MCF 10A (cell line): ENCODE data around the gene RASSF7. TPM values are rescaled to one million over a fixed set of nuclear protein-coding genes. Genes with fewer than 3 reads are reported as not detected.
"Not testable (repeated sequence)": the region's sequence is repeated elsewhere in the genome, so short reads cannot be mapped to it uniquely, and the experiment has no call there.

ENCODE experiments used
- BruUV-seq: library from RNA; stranded (reverse); fragments of 400-500 nt; replicated peaks from 2 replicates; lab custom pipeline; 2021; lab: Mats Ljungman, UMichigan
- CTCF ChIA-PET: fragments of 300-600 bp; sonication (Branson Sonifier 250); formaldehyde crosslinking; extraction: SDS; loops from one replicate; lab custom pipeline; 2021; ENCODE audit warnings: antibody characterized with exemption, inconsistent platforms; lab: Yijun Ruan, JAX
- POLR2A ChIA-PET: fragments of 300-600, 350-650 bp; sonication (Branson Sonifier 250); formaldehyde crosslinking; extraction: SDS; loops from one replicate; lab custom pipeline; 2020; ENCODE audit warnings: antibody characterized with exemption, inconsistent platforms; lab: Yijun Ruan, JAX
- DNase-seq: peaks from one replicate; pipeline ENCODE4 v3.0.0-alpha.2; 2018; ENCODE audit not compliant: unreplicated experiment
- H3K27ac Mint-ChIP-seq: one replicate; pipeline ENCODE4 v1.8.0; 2022; ENCODE audit warnings: mild to moderate bottlenecking, low read depth, mixed read lengths; ENCODE audit not compliant: unreplicated experiment
- H3K27me3 Mint-ChIP-seq: one replicate; pipeline ENCODE4 v1.8.0; 2022; ENCODE audit warnings: mixed read lengths; ENCODE audit not compliant: insufficient read depth, unreplicated experiment
- H3K36me3 Mint-ChIP-seq: one replicate; pipeline ENCODE4 v1.8.0; 2022; ENCODE audit warnings: mild to moderate bottlenecking, moderate library complexity, mixed read lengths; ENCODE audit not compliant: insufficient read depth, unreplicated experiment
- H3K4me1 Mint-ChIP-seq: one replicate; pipeline ENCODE4 v1.8.0; 2022; ENCODE audit warnings: mixed read lengths; ENCODE audit not compliant: insufficient read depth, unreplicated experiment
- H3K4me3 Mint-ChIP-seq: one replicate; pipeline ENCODE4 v1.8.0; 2022; ENCODE audit warnings: mild to moderate bottlenecking, moderate library complexity, mixed read lengths; ENCODE audit not compliant: unreplicated experiment
- H3K9me3 Mint-ChIP-seq: one replicate; pipeline ENCODE4 v1.8.0; 2022; ENCODE audit warnings: mixed read lengths; ENCODE audit not compliant: unreplicated experiment
- CTCF ChIP-seq: fragments of 200-600 bp; IDR thresholded peaks from one replicate; pipeline ENCODE4 v1.8.0; 2022; ENCODE audit warnings: antibody characterized with exemption, mild to moderate bottlenecking; ENCODE audit not compliant: unreplicated experiment
- intact Hi-C: fragments of 100-400 bp; cut with micrococcal nuclease; formaldehyde crosslinking; loops from 2 replicates; pipeline ENCODE4 v1.14.1; 2022
- total RNA-seq: library from RNA; stranded (reverse); gene quantifications from 2 replicates; pipeline ENCODE4 v1.2.3, GENCODE V29; 2022

Gene RASSF7
- total RNA-seq, 1 experiment from 2014 or later, result 13.3 TPM

GRCh38 chr11:571802-572185, 11.0 kb downstream of the RASSF7 start:
- no peak for TF ChIP-seq CTCF
- no peak overlapping the region for H3K4me3 Mint-ChIP-seq
- ChIA-PET CTCF (interaction anchor here (0.6 kb wide), 1 partner anchor 26 kb away, joined by 4 read pairs; no protein-coding TSS in a partner anchor), POLR2A (no interaction called here)
- DNase-seq, result no peak
- no peak overlapping the region for H3K27ac Mint-ChIP-seq
- intact Hi-C loops, result no loop called here
- H3K9me3 Mint-ChIP-seq, result no peaks in the 10 kb centered on the region
- H3K36me3 Mint-ChIP-seq, result no peaks in the 10 kb centered on the region
- H3K4me1 Mint-ChIP-seq, result peaks cover 12% of the 10 kb centered on the region
- H3K27me3 Mint-ChIP-seq, result no peaks in the 10 kb centered on the region
- no TSS peak for BruUV-seq

- no peak overlapping the region for H3K4me3 Mint-ChIP-seq
These were observed 12.5 kb downstream of the RASSF7 start for GRCh38 chr11:573146-573759.

GRCh38 chr11:574031-574570, 13.3 kb downstream of the RASSF7 start:
- H3K36me3 Mint-ChIP-seq, H3K9me3 Mint-ChIP-seq, H3K4me3 Mint-ChIP-seq, intact Hi-C loops, H3K27ac Mint-ChIP-seq, H3K27me3 Mint-ChIP-seq, BruUV-seq, CTCF ChIA-PET, DNase-seq: not testable (repeated sequence)
- POLR2A ChIA-PET, result interaction anchor here (0.6 kb wide), 1 partner anchor 27 kb away, joined by 4 read pairs; no protein-coding TSS in a partner anchor
- H3K4me1 Mint-ChIP-seq, result peaks cover 21% of the 10 kb centered on the region

More at GRCh38 chr11:573146-573759, 12.5 kb downstream of the RASSF7 start:
- H3K27me3 Mint-ChIP-seq, result no peaks in the 10 kb centered on the region
- intact Hi-C loops, result no loop called here
- DNase-seq, result no peak
- H3K36me3 Mint-ChIP-seq, result no peaks in the 10 kb centered on the region
- ChIA-PET POLR2A (interaction anchor here (0.7 kb wide), 1 partner anchor 12 kb away, joined by 3 read pairs; no protein-coding TSS in a partner anchor), CTCF (no interaction called here)
- no peak for TF ChIP-seq CTCF
- peaks cover 13% of the 10 kb centered on the region for H3K4me1 Mint-ChIP-seq
- H3K9me3 Mint-ChIP-seq, result no peaks in the 10 kb centered on the region
- BruUV-seq, result no TSS peak
- H3K27ac Mint-ChIP-seq, result no peak overlapping the region

GRCh38 chr11:574632-575312, 14.0 kb downstream of the RASSF7 start:
- BruUV-seq, result no TSS peak
- Mint-ChIP-seq H3K27ac (no peak overlapping the region), H3K4me1 (peaks cover 28% of the 10 kb centered on the region), H3K27me3 (no peaks in the 10 kb centered on the region), H3K9me3 (no peaks in the 10 kb centered on the region), H3K36me3 (no peaks in the 10 kb centered on the region), H3K4me3 (peak overlapping the region; percentile 79)
- POLR2A ChIA-PET, result interaction anchor here (0.6 to 2.0 kb wide), 10 partner anchors 9 to 245 kb away, joined by 3 to 22 read pairs (median 8); partner anchors contain the start of genes DEAF1, HRAS, LMNTD2 and PNPLA2
- DNase-seq, result no peak
- intact Hi-C loops, result no loop called here
- TF ChIP-seq CTCF, result no peak
- CTCF ChIA-PET, result interaction anchor here (0.6 to 0.7 kb wide), 2 partner anchors 25 to 112 kb away, joined by 3 read pairs; no protein-coding TSS in a partner anchor
